C4-2B (cell line): ENCODE measurements around the gene STAP1.

Experiments used
- H3K27ac ChIP-seq: fragments of 450-650 bp; 2 replicates; pipeline ENCODE4 v1.5.1; 2017
- ZFX ChIP-seq: fragments of 450-650 bp; IDR thresholded peaks from 2 replicates; pipeline ENCODE4 v1.6.1; 2017
- TF ChIP-seq, protein P1 (sequence below): fragments of 450-650 bp; conservative IDR thresholded peaks from 2 replicates; pipeline ENCODE4 v1.5.1; 2017; ENCODE audit warnings: mild to moderate bottlenecking

Gene STAP1

DNA sequence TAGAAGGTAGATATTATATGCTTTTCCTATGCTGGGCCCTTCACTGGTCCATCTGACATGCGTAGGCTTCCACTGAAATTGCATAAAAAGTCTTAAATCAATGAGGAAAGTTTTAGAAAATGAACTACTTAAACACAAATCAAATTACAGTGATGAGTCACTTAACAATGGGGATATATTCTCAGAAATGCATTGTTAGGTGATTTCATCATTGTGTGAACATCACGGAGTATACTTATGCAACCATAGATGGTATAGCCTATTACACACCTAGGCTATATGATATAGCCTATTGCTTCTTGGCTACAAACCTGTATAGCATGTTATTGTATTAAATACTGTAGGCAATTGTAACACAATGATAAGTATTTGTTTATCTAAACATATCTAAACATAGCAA lies 10.3 kb downstream of the STAP1 start:
- TF ChIP-seq, protein P1, sequence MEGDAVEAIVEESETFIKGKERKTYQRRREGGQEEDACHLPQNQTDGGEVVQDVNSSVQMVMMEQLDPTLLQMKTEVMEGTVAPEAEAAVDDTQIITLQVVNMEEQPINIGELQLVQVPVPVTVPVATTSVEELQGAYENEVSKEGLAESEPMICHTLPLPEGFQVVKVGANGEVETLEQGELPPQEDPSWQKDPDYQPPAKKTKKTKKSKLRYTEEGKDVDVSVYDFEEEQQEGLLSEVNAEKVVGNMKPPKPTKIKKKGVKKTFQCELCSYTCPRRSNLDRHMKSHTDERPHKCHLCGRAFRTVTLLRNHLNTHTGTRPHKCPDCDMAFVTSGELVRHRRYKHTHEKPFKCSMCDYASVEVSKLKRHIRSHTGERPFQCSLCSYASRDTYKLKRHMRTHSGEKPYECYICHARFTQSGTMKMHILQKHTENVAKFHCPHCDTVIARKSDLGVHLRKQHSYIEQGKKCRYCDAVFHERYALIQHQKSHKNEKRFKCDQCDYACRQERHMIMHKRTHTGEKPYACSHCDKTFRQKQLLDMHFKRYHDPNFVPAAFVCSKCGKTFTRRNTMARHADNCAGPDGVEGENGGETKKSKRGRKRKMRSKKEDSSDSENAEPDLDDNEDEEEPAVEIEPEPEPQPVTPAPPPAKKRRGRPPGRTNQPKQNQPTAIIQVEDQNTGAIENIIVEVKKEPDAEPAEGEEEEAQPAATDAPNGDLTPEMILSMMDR = no peak
- no peak for TF ChIP-seq ZFX
- no peak overlapping the region for H3K27ac ChIP-seq

- TF ChIP-seq ZFX = no peak
- TF ChIP-seq, protein P1 = no peak
- no peak overlapping the region for H3K27ac ChIP-seq
Observed at GRCh38 chr4:67570537-67570936, 12.0 kb downstream of the STAP1 start.

DNA sequence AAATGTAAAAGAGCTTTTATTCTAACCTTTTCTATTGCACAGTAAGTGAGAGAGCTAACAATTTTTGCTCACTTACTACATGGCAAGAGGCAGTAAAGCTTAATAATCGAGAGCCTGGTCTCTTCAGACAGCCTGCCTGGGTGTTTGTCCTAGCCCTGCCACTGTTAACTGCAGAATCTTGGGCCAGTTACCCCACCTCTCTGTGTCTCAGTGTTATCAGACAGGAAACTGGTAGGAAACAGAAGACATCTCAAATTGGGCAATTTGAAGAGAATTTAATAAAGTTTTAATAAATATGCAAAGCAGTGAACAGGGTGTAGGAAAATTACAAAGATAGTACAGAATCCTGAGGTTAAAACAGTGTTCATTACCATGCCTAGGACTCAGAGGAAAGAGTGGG lies 13.4 kb downstream of the STAP1 start:
- no peak overlapping the region for H3K27ac ChIP-seq
- TF ChIP-seq, protein P1 = no peak
- no peak for TF ChIP-seq ZFX

DNA sequence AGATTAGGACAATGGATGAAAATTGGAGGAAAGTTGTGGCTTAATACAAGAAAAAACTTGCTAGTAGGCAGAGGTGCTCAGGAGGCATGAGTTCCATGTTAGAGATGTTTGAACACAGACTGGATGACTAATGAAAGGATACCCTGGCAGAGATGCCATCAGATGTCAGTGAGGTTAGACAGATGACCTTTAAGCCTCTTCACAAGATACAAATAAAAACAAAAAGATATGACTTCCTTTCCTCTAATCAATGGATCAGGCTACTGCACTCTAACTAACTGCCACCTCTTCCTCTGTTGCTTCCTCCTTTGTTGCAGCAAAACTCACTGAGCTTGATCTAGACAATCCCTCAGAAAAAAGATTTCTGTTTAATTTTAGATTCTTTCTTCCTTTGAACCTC lies 14.7 kb downstream of the STAP1 start:
- H3K27ac ChIP-seq = no peak overlapping the region
- TF ChIP-seq, protein P1 = no peak
- no peak for TF ChIP-seq ZFX

DNA sequence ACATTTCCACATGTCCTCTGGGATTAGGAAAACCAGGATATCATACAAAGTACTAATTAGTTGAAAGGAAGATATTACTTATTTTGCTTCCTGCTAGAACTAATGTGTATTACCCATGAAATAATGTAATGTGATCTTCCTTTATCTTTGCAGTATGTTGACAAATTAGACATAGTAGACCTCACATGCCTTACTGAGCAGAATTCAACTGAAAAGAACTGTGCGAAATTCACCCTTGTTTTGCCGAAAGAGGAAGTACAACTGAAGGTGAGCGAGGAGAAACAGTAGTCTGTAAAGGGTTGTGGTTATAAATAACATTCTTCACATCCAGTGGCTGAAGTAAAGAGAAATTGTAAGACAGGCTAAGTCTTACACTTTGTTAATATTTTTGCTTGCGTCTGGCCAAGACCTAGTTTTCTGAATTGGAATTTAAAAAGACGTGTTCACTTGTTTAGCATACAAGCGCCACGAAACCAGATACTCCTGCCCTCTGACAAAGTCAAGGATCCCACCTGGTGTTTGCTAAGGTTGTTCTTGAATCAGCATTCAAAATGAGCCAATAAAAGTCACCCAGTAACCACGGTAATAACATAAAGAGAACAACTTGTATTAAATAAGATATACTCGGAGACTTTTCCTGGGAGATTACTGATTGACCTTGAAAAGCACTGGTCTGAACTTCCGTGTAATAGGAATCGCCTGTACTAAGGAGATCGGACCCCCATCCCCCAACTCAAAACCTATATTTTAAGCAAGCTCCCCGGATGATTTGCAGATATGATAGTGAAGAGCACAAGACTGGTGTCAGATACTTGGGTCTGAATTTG lies 16.9 kb downstream of the STAP1 start:
- no peak overlapping the region for H3K27ac ChIP-seq
- TF ChIP-seq ZFX = no peak
- TF ChIP-seq, protein P1 = no peak

GRCh38 chr4:67576059-67576466 lies 17.5 kb downstream of the STAP1 start:
- TF ChIP-seq, protein P1 = no peak
- TF ChIP-seq ZFX = no peak
- no peak overlapping the region for H3K27ac ChIP-seq

GRCh38 chr4:67576538-67576937 lies 18.0 kb downstream of the STAP1 start:
- no peak overlapping the region for H3K27ac ChIP-seq
- TF ChIP-seq ZFX = no peak
- TF ChIP-seq, protein P1 = no peak
